ENCODE data around the gene PUS10. TPM values are rescaled to one million over a fixed set of nuclear protein-coding genes. Genes with fewer than 3 reads are reported as not detected.

Gene PUS10
- total RNA-seq, 1 experiment from 2014 or later, result 5.6 TPM

DNA sequence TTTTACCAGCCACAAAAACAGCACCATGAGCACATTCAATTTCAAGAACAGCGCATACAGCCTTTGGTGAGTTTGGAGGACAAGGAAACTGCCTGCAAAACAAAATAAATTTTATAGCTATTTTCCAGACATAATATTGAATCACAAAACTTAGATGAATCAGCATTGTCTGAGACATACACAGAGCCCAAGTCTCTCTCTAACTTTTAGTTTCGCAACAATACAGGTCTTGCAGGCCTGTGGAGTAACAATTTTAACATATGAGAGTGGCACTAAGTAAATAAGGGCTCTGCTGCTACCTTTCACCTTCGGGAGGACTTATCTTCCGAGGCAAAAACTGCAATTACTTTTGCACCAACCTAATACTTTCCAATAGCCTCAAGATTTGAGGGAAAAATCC is 56.6 kb downstream of the PUS10 start:
- CTCF ChIA-PET, result no interaction called here
- no peak overlapping the region for H3K4me2 ChIP-seq (ENCODE audit: low read length)
- no peaks in the 10 kb centered on the region for H3K36me3 ChIP-seq (ENCODE audit: control insufficient read depth in 1 of 2, insufficient read depth in 2 of 2, low read length in 2 of 2)
- peak; percentile 22; the same call in 1 of the 2 replicates for TF ChIP-seq CEBPB (IDR thresholded peaks at IDR 0.05; ENCODE audit: low read depth)
- no peak for TF ChIP-seq JUND (IDR thresholded peaks at IDR 0.05)
- TF ChIP-seq CBX3 (IDR thresholded peaks at IDR 0.05; ENCODE audit: low read depth), result no peak
- TF ChIP-seq EZH2phosphoT487 (IDR thresholded peaks at IDR 0.05; ENCODE audit: borderline replicate concordance), result no peak
- H3K27ac ChIP-seq (ENCODE audit: low read depth, low read length), result no peak overlapping the region
- H3K9me3 ChIP-seq (ENCODE audit: control insufficient read depth in 1 of 2, insufficient read depth in 1 of 2, low read depth in 1 of 2, low read length in 2 of 2), result no peaks in the 10 kb centered on the region
- no peaks in the 10 kb centered on the region for H4K20me1 ChIP-seq (ENCODE audit: insufficient read depth)
- POLR2A ChIA-PET, result no interaction called here
- H3K9ac ChIP-seq (ENCODE audit: low read length), result no peak overlapping the region
- H3K79me2 ChIP-seq (ENCODE audit: insufficient read depth, low read length), result no peaks in the 10 kb centered on the region
- no peaks in the 10 kb centered on the region for H3K9me2 ChIP-seq (ENCODE audit: insufficient read depth)
- intact Hi-C loops (cut with micrococcal nuclease), result no loop called here
- H3K27me3 ChIP-seq (ENCODE audit: insufficient read depth, low read length), result no peaks in the 10 kb centered on the region
- BruUV-seq (replicated peaks), result no TSS peak
- no peak for DNase-seq (ENCODE audit: low read depth, low spot score)
- RAD21 ChIA-PET (ENCODE audit: low non-redundant PET in 1 of 2, low total read pairs in 2 of 2, uncharacterized antibody in 2 of 2, unreplicated experiment in 2 of 2), result no interaction called here
- no peak for ATAC-seq
- peaks cover 0 to 3% of the 10 kb centered on the region in 2 experiments; a peak in 1 of 4 replicates for H3K4me1 ChIP-seq (ENCODE audit: control insufficient read depth in 1 of 2, insufficient read depth in 2 of 2, low read length in 2 of 2)
- no peak overlapping the region for H3K4me3 ChIP-seq (replicated peaks in 1 of 2; ENCODE audit: low read depth in 1 of 2, low read length in 2 of 2)
- no peak overlapping the region for H2AFZ ChIP-seq (ENCODE audit: low read depth, low read length, poor library complexity, severe bottlenecking)

DNA sequence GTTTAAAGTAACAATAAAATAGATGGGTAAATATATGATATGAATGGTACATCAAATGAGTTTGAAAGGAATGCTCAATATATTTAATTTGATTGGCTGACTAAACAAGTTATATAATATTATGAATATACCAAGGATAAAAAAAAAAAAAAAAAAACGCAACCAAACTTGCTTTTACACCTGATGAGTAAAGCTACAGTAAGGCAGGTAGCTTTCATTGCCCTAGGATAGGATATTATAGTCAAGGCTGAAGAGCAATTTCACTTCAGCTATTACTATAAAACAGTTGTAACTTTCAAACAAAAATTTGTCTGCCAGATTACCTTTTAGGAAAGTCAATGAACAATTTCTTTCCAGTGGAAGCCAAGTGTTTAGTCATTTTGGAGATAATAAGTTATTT is 57.3 kb downstream of the PUS10 start:
- no peak for TF ChIP-seq YY1 (IDR thresholded peaks at IDR 0.05; ENCODE audit: extremely low read depth, insufficient replicate concordance, low read depth, low read length)
- no peak for TF ChIP-seq JUND (IDR thresholded peaks at IDR 0.05)
- TF ChIP-seq SRF (IDR thresholded peaks at IDR 0.05; ENCODE audit: low read depth), result no peak
- no peak for TF ChIP-seq SP1 (IDR thresholded peaks at IDR 0.05; ENCODE audit: low read depth)
- no peak for TF ChIP-seq TCF7L2 (IDR thresholded peaks at IDR 0.05; ENCODE audit: borderline replicate concordance, extremely low read depth, insufficient read depth, insufficient read length)
- TF ChIP-seq ZNF274 (IDR thresholded peaks at IDR 0.05; ENCODE audit: low read depth, low read length), result no peak
- no peak for TF ChIP-seq RAD21 (IDR thresholded peaks at IDR 0.05; ENCODE audit: low read depth)
- TF ChIP-seq, protein P1, sequence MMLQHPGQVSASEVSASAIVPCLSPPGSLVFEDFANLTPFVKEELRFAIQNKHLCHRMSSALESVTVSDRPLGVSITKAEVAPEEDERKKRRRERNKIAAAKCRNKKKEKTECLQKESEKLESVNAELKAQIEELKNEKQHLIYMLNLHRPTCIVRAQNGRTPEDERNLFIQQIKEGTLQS (IDR thresholded peaks at IDR 0.05), result no peak
- TF ChIP-seq EGR1 (IDR thresholded peaks at IDR 0.05; ENCODE audit: low read depth), result no peak
- TF ChIP-seq EZH2 (IDR thresholded peaks at IDR 0.05), result no peak
- TF ChIP-seq ZBTB33 (IDR thresholded peaks at IDR 0.05; ENCODE audit: extremely low read depth, insufficient replicate concordance, low read length), result no peak
- Histone ChIP-seq H3K9ac (ENCODE audit: low read length) (no peak overlapping the region), H3K27ac (ENCODE audit: low read depth, low read length) (no peak overlapping the region), H3K9me3 (ENCODE audit: control insufficient read depth in 1 of 2, insufficient read depth in 1 of 2, low read depth in 1 of 2, low read length in 2 of 2) (no peaks in the 10 kb centered on the region), H3K4me3 (replicated peaks in 1 of 2; ENCODE audit: low read depth in 1 of 2, low read length in 2 of 2) (no peak overlapping the region), H2AFZ (ENCODE audit: low read depth, low read length, poor library complexity, severe bottlenecking) (no peak overlapping the region), H3K27me3 (ENCODE audit: insufficient read depth, low read length) (no peaks in the 10 kb centered on the region), H4K20me1 (ENCODE audit: insufficient read depth) (no peaks in the 10 kb centered on the region), H3K4me1 (ENCODE audit: control insufficient read depth in 1 of 2, insufficient read depth in 2 of 2, low read length in 2 of 2) (peaks cover 0 to 3% of the 10 kb centered on the region in 2 experiments; a peak in 1 of 4 replicates), H3K79me2 (ENCODE audit: insufficient read depth, low read length) (no peaks in the 10 kb centered on the region), H3K36me3 (ENCODE audit: control insufficient read depth in 1 of 2, insufficient read depth in 2 of 2, low read length in 2 of 2) (no peaks in the 10 kb centered on the region), H3K4me2 (ENCODE audit: low read length) (no peak overlapping the region), H3K9me2 (ENCODE audit: insufficient read depth) (no peaks in the 10 kb centered on the region)
- ChIA-PET CTCF (no interaction called here), RAD21 (ENCODE audit: low non-redundant PET in 1 of 2, low total read pairs in 2 of 2, uncharacterized antibody in 2 of 2, unreplicated experiment in 2 of 2) (no interaction called here), POLR2A (interaction anchor here (0.6 kb wide), 1 partner anchor 88 kb away, joined by 3 read pairs; no protein-coding TSS in a partner anchor)
- ATAC-seq, result no peak
- BruUV-seq (replicated peaks), result no TSS peak
- no peak for DNase-seq (ENCODE audit: low read depth, low spot score)
- intact Hi-C loops (cut with micrococcal nuclease), result no loop called here

Measured in HCT116 (cell line).